ENCODE data around the gene SFMBT2.

DNA sequence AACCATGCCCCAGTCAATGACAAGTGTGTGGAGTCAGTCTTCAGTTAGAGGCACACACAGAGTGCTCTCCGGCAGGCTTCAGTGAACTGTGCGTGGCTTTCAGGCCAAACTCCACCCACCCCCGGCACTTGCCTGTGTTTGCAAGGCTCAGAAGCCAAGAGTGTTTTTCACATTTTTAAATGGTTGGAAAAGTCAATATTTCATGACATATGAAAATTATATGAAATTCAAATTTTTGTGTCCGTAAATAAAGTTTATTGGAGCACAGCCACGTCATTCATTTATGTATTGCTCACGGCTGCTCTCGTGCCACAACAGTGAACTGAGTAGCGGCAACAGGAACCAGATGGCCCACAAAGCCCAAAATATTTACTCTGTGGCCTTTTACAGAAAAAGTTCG, 104.7 kb downstream of the SFMBT2 start:
- TF ChIP-seq PKNOX1 (IDR thresholded peaks at IDR 0.05) (no peak), SUZ12 (IDR thresholded peaks at IDR 0.05) (no peak), SP1 (IDR thresholded peaks at IDR 0.05) (no peak), ARNT (IDR thresholded peaks at IDR 0.05) (no peak)

All from HEK293T (cell line).